GM11168 (cell line): Measurements from ENCODE around the gene GRK3.

Experiments
- in situ Hi-C: fragments of 300-500 bp; cut with MboI; formaldehyde crosslinking; loops from one replicate; pipeline ENCODE4 v1.12.0; 2022; ENCODE audit warnings: low sequenced_read_pairs; ENCODE audit not compliant: unreplicated experiment

GRK3 gene

DNA sequence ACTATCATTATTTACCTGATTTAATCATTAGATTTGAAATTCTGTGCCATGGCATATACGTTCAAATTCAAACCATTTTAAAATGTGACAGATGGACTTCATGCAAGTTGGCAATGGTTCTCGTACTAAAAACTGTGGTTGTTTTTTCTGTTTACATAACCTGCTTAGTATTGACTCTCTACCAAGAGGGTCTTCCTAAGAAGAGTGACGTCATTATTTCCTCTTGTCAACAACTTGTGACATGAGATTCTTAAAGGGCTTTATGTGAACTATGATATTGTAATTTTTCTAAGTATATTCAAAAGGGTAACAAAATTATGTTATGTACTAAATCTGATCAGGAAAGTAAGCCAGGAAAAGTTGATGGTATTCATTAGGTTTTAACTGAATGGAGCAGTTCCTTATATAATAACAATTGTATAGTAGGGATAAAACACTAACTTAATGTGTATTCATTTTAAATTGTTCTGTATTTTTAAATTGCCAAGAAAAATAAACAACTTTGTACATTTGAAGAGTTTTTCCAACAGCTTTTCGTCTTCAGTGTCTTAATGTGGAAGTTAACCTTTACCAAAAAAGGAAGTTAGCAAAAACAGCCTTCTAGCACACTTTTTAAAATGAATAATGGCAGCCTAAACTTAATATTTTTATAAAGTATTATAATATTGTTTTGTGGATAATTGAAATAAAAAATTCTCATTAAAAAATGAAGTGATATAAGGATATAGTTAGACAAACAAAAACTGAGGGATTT is 87.0 kb downstream of the GRK3 start:
- in situ Hi-C loops = no loop called here

DNA sequence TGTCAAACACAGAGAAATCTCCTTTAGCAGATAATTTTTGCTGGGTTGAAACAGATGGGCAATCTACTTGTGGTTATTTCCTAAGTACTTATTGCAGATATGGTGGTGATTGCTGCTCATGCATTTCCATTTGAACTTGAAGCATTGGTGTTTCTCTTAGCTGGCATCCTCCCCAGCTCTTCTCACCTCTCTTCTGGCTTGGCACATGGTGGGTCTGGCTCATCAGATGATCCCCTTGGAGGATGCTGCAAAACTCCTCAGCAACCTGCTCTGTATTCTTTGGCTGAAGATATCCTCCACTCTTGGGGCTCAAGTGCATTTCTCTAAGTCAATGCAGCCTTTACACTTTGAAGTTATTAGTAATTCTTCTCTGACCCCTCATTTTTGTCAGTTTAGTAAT is 90.2 kb downstream of the GRK3 start:
- in situ Hi-C loops = no loop called here

DNA sequence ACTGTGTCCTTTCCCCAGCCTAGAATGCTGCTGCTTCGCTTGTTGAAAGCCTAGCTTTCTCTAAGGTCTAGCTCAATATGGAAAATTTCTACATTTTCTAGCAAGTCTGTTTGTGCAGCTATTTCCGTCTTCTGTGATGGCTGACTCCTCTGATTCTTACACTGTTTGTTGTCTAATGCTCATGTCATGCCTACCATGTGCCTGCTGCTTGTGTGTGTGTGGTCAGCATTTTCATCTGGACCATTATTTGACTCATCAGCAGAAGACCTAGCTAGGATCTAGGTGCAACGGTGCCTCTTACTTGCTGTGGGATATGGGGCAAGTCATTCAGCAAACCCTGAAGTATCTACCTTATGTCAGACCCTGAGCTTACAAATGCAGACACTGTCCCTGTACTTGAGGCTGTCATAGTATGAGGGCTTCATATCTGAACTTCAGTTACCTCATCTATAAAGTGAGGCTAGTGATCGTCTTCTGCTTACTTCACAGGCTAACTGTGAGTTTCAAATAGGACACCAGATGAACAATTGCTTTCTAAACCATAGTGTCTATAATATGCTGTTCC is 91.0 kb downstream of the GRK3 start:
- in situ Hi-C loops = no loop called here

DNA sequence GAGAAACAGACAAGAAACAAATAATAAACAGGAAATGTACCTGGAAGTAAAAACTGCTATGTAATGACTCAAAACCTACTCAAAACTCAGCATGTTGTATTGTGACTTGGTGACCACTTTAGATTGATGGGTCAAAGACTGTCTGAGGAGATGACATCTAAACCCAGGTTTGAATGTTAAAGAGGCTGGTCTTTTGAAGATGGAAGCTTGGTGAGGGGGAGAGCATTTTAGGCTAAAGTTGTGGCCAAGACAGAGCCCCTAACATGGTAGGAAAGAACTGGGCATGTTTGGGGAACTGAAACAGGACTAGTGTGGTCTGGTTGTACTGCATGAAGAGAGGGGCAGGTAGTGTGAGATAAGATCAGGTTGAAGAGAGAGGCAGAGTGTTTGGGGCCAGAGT is 92.2 kb downstream of the GRK3 start:
- in situ Hi-C loops = no loop called here

DNA sequence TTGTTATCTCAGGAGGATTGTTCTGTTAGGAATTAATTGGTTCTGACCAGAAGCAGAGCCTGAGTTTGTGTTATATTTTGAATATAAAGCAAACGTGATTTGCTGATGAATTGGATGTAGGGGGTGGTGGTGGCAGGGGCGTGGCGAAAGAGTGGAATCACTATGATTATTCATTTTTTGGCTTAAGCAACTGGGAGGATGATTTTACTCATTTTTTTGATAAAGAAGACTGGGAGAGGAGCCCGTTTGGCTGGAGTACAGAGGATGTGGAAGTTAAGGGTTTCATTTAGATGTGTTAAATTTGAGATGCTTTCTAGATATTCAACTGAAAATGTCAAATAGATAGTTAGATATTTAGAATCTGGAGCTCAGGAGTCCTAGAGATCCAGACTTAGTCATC is 94.2 kb downstream of the GRK3 start:
- in situ Hi-C loops = no loop called here

DNA sequence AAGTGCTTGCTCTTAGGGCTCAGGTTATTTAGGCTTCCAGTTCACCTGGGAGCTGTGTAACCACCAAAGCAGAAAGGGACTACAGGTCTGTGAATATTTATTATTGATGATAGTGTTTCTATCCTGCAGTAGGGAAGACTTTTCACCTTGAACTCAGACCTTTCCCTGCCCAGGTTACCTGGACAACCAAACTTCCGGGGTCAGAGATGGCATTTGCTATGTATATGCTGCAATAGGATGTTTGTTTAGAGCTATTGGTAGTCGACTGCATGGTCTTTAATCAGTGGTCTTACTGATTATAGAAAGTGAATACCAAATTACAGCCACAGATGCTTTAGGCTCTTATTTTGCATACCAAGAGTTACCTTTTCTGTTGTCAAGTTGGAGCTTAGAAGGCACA is 94.9 kb downstream of the GRK3 start:
- in situ Hi-C loops = no loop called here

DNA sequence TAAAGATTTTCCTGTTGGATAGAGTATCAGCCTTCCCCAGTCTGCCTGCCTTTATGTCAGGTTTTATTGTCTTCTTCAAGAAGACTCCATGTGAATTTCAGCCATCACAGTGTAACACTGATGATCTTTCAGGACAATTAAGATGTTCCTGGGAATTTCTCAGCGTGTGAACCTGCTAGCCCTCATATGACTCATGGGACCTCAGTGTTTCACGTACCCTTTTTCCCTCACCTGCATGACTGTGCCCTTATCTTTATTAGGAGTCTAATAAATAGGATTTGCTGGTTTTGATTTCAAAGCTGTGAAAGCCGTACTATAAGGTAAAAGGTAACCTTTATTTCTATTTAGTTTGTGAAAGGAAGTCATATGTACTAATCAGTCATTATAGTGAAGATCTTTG is 95.9 kb downstream of the GRK3 start:
- in situ Hi-C loops = no loop called here

DNA sequence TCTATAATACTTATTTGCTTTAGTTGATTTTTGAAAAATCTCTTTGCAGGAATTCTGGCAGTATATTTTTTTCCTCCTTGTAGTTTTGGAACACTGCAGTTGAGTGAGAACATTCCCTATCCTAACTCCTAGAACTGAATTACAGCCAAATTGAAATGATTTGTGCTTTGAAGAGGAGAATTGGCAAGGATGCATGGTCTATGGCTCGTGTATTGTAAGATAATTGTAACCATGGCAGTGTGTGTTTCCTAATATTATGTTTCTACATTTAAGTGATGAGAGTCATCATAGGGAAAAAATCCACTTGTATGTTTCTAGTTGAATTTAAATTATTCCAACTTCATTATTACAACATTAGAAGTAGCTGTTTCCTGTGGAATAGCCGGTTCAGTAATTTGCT is 96.6 kb downstream of the GRK3 start:
- in situ Hi-C loops = no loop called here

DNA sequence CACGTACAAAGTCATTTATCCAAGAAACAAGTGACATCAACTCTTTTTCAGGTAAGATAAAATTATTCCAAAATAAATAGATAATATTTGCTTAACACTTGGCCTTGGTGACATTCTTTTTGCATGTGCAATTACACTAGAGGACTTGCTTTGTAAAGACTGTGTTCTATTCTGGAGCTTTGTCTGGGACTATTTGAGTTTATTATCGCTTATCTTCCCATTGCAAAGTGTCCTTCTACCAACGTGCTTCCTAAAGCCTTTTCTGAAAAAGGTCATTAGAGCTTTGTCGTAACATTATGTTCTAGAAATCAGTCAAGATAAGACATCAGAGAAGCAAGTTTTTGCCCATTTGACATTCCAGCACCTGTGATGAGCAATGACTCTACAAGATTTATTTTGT is 99.2 kb downstream of the GRK3 start:
- in situ Hi-C loops = no loop called here

DNA sequence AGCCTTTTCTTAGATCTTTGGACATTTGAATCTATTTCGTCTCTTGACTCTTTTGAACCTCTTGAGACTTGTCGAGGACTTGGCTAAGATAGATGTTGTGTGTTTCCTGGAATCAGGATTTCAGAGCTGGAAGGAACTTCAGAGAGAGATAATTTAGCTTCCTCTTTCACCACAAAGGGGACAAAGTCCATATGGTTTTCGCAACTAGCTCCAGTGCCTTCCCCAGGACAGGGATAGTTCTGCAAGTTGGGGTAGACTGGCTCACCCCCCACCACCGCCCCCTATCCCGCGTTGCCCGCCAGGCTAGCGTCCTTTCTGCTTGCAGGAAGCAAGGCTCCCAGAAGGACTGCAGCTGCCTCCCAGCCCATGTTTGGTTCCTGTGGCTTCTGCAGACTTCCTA is 101.8 kb downstream of the GRK3 start:
- in situ Hi-C loops = no loop called here

DNA sequence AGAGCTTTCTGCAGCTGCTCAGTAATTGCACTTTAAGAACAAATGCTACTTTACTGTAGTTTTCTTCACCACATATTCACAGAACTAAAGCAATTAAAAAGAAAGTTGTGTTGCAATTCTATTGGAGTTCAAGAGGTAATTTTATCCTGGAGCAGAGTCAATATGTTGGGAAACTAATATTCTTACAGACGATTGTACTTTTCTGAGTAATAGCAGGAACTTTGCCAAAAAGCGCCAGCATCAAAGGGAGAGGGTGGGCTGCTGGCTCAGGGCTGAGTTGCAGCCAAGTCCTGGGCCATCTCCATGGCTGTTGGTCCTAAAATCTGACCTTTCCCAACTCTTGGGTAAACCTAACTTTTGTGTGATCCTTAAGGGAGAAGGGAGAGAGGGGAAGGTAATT is 104.0 kb downstream of the GRK3 start:
- in situ Hi-C loops = no loop called here

DNA sequence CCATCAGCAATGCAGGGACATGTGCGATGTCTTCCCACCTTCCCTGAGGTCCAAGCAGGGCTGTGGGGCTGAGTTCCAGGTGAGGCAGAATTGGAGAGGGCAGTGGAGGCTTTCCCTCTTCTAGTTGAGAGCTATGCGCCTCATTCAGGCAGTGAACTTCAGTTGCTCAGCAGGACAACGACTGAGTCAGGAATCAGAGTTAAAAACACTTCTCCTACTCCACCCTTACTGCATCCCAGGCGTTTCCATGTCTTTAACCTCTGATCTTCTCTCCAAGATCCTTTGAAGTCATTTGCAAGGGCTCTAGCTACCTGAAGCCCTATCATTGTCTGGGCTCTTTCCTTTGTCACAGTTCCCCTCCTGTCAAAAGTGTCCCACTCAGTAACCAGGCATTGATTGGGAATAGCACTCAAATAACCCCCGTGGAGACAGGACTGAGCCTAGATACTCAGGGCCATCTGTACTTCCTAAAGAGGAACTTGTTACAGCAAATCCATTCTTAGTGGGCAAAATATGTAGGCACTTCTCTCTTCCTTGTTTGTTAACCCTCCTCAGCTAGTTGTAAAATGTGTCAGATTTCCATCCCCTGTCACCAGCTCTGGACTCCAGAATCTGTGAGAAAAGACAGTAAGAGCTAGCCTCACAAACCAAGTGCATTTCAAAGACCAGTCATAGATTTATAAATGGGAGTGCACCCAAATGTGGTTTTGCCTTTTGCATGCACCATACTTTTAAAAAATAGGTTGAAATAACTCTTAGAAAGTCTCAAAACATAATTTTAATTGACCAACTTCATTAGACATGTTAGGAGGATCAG is 105.0 kb downstream of the GRK3 start:
- in situ Hi-C loops = no loop called here

DNA sequence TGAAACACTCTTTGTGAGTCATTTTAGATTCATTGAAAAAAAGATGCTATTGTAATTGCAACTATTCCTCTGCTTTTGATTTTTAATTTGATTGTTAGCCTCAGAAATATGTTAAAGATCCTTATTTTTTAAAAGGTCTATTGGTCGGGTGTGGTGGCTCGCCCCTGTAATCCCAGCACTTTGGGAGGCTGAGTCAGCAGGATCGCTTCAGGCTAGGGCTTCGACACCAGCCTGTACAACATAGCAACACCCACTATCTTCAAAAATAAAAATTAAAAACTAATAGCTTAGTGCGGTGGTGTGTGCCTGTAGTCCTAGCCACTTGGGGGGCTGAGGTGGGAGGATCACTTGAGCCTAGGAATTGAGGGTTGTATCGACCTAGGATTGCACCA is 105.6 kb downstream of the GRK3 start:
- in situ Hi-C loops = no loop called here

DNA sequence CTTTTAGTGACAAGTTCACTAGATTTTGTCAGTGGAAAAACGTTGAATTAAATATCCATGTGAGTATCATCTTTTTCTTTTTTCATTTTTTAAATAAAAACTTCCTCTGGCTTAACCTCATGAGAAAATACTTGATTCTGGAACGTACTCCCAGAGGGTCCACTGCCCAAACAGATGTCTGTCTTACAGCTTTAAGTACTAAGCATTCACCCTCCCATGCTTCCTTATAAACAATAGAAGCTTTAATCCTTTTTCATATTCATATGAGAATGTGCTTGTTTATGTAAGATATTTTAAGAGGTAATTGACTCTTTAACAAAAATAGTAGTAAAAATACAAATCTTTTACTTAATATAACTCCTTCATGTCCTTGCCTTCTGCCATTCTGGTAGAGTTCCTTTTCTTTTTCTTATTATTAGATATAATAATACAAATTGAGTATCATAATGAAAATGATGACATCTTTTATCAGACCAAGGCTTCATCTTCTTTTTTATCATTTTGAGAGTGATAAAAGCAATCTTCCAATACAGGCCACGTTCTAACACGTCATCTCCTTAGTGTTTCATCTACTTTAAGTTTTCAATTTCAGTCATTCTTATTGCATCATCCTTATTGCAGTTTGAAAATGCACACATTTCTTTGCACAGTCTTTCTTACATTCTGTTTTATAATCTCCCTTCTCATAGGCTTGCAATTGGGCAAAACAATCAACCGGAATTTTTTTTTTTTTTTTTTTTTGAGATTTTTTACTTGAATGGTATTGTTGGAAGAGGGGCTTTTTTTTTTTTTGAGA is 108.0 kb downstream of the GRK3 start:
- in situ Hi-C loops = no loop called here

DNA sequence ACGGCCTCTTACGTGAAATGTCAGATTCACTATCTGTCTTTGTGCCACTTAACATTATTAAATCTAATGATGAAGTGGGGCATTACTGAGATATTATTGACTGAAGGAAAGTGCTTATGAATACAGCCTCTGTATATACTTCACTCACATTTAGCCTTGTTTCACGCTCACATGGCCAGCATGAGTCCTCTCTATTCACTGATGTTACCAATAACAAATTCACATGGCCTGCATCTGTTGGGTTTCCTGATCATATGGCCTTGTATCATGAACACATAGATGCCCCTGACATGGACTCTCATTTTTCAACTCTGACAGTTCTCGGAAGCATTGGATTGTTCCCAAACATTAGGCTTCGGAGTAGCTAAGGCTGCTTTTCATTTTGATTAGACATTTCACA is 109.2 kb downstream of the GRK3 start:
- in situ Hi-C loops = no loop called here

DNA sequence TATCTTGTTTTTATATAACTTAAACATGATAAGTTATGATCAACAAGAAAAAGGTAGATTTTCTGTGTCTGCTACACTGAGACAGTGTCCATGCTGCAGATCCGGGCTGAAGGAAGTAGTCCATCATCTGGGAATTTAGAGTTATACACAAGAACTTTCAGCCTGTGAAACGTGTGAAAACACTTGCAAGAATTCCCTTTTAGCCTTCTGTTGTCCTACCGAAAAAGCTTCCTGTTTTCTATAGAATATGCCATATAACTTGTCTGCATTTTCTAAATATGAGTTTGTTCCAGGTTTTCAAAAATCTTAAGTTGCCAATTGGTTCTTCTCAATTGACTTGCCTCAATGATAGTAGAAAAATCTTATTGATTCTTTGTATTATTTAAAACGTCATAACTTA is 113.2 kb downstream of the GRK3 start:
- in situ Hi-C loops = no loop called here

DNA sequence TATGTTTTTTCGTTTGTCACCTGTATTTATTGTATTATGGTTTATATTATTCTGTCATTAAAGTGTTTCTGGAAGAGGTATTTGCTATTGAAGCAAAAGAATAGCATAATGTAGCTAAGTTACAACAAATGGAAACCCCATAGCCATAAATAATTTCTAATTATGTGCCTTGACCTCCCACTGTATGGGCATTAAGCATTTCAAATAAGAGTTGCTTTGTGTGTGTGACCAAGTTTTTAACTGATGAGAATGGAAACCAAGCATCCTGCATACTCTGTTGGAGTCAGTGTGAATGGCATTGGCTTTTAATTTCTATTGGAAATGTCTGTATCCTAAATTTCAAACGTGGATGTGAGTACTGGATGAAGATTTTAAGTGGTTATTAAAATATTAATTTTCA is 115.6 kb downstream of the GRK3 start:
- in situ Hi-C loops = no loop called here

DNA sequence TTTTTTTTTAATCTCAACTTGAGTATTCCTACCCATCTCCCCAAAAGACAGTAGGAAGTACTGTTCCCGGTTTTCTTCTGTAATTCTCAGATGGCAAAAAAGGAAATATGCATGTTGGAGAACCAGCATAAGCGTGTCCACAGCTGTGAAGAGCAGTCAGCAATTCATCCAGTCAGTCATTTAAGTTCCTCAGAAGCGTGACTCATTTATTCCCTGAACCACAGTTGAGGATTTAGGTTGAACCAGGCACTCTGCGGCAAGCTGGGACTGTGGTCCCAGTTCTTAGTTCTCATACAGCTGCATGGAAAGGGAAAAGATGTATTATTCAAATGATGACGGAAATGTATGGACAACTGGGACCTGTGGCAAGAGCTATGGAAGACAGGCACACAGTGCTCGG is 116.5 kb downstream of the GRK3 start:
- in situ Hi-C loops = no loop called here

DNA sequence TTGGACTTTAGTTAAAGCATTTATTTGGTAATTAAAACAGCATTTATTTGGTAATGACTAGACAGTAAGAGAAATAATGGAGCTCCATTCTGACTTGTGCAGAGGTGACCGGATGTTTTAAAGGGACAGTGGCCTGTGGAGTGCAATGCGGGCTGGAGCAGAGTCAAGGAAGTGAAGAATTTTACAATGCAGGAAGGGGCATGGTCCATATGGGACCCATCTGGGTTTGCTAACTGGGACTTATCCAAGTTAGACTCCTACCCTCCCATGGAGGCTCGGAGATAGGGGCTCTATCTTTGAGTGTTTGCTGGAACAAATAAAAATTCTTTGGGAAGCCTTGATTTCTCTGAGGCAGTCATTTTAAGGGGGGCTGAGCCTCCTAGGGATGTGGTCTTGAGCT is 117.6 kb downstream of the GRK3 start:
- in situ Hi-C loops = no loop called here

DNA sequence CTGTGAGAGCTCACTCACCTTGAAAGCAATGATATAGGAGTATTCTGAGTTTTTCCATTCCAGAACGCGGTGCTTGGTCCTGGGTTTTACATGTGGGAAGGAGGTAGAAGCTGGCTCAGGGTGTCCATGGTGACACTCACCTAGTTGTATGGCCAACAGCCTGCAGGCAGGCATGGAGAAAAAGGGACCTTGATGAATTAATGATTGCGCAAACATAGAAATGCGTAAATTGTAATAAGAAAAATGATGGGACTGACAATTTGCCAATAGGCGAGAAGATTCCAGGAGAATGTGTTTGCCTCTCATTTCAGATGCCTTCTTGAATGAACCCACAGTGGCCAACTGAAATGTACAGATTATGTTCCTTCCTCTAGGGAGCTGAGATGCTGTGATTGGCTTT is 124.2 kb downstream of the GRK3 start:
- in situ Hi-C loops = no loop called here

DNA sequence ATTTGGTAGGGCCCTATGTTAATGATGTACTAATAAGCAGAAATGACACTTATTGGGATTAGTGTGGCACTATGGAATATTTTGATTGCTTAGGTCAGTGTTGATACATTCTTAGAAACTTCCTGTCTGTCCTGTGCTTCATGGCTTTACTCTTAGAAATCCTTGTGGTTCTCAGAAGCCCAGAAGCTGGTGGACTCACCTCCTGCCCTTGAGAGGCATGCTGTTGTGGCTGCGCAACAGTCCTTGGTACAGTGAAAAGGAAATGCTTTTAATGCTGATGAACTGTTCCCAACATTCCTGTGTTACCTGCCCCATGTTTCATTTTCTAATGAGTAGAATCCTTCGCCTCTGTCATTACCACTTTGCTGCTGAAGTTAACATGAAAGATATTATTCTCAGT is 125.2 kb downstream of the GRK3 start:
- in situ Hi-C loops = loop anchor here (5.0 to 10.0 kb wide), 2 partner anchors 125 to 152 kb away; partner anchors contain the start of gene GRK3
